BJ (cell line): Measurements from ENCODE around the gene POLE. TPM values are rescaled to one million over a fixed set of nuclear protein-coding genes. Genes with fewer than 3 reads are reported as not detected.
A peak's percentile ranks its signal among the peaks of the same experiment; 100 is the strongest.

ENCODE experiments used
- CTCF ChIA-PET: fragments of 350-600 bp; formaldehyde crosslinking; extraction: SDS; loops from one replicate; lab custom pipeline; 2021; ENCODE audit warnings: antibody characterized with exemption, inconsistent platforms; lab: Yijun Ruan, JAX
- POLR2A ChIA-PET: fragments of 300-600 bp; sonication (Branson Sonifier 250); formaldehyde crosslinking; extraction: SDS; loops from one replicate; lab custom pipeline; 2021; ENCODE audit warnings: antibody characterized with exemption; lab: Charles Lee
- DNase-seq: peaks from one replicate; pipeline ENCODE4 v3.0.0-alpha.2; 2011; ENCODE audit warnings: low read depth
- H3K27me3 ChIP-seq: 2 replicates; pipeline ENCODE4 v1.6.0; 2011; ENCODE audit warnings: low read length; ENCODE audit not compliant: control insufficient read depth, insufficient read depth
- H3K36me3 ChIP-seq: 2 replicates; pipeline ENCODE4 v1.5.1; 2011; ENCODE audit warnings: low read length; ENCODE audit not compliant: control insufficient read depth, insufficient read depth
- H3K4me3 ChIP-seq: 2 replicates; pipeline ENCODE4 v1.5.1; 2011; ENCODE audit warnings: low read depth, mild to moderate bottlenecking, control low read depth, low read length
- polyA minus RNA-seq: library from RNA; depleted of rRNA, polyadenylated mRNA; stranded (reverse); fragments of >200 nt; gene quantifications from 2 replicates; pipeline ENCODE4 v1.2.3, GENCODE V29; 2011; rRNA and poly(A)+ RNA removed
- polyA plus RNA-seq: library from polyadenylated mRNA; depleted of rRNA; stranded (reverse); fragments of >200 nt; gene quantifications from 2 replicates; pipeline ENCODE4 v1.2.3, GENCODE V29; 2011; rRNA removed
- TF ChIP-seq, protein P1 (sequence below): IDR thresholded peaks from 2 replicates; pipeline ENCODE4 v1.5.1; 2011; ENCODE audit warnings: low read depth, mild to moderate bottlenecking, control low read depth, inconsistent platforms, low read length, moderate library complexity; ENCODE audit not compliant: insufficient read depth

The POLE gene, protein sequence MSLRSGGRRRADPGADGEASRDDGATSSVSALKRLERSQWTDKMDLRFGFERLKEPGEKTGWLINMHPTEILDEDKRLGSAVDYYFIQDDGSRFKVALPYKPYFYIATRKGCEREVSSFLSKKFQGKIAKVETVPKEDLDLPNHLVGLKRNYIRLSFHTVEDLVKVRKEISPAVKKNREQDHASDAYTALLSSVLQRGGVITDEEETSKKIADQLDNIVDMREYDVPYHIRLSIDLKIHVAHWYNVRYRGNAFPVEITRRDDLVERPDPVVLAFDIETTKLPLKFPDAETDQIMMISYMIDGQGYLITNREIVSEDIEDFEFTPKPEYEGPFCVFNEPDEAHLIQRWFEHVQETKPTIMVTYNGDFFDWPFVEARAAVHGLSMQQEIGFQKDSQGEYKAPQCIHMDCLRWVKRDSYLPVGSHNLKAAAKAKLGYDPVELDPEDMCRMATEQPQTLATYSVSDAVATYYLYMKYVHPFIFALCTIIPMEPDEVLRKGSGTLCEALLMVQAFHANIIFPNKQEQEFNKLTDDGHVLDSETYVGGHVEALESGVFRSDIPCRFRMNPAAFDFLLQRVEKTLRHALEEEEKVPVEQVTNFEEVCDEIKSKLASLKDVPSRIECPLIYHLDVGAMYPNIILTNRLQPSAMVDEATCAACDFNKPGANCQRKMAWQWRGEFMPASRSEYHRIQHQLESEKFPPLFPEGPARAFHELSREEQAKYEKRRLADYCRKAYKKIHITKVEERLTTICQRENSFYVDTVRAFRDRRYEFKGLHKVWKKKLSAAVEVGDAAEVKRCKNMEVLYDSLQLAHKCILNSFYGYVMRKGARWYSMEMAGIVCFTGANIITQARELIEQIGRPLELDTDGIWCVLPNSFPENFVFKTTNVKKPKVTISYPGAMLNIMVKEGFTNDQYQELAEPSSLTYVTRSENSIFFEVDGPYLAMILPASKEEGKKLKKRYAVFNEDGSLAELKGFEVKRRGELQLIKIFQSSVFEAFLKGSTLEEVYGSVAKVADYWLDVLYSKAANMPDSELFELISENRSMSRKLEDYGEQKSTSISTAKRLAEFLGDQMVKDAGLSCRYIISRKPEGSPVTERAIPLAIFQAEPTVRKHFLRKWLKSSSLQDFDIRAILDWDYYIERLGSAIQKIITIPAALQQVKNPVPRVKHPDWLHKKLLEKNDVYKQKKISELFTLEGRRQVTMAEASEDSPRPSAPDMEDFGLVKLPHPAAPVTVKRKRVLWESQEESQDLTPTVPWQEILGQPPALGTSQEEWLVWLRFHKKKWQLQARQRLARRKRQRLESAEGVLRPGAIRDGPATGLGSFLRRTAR (N-terminal part only)
- polyA plus RNA-seq = 9.8 and 17.7 TPM in 2 replicates
- polyA minus RNA-seq = 40.5 and 42.1 TPM in 2 replicates

- ChIA-PET POLR2A (no interaction called here), CTCF (no interaction called here)
- Histone ChIP-seq H3K27me3 (no peaks in the 10 kb centered on the region), H3K36me3 (no peaks in the 10 kb centered on the region), H3K4me3 (peak within 1 kb of the TSS; percentile 71)
- TF ChIP-seq, protein P1, sequence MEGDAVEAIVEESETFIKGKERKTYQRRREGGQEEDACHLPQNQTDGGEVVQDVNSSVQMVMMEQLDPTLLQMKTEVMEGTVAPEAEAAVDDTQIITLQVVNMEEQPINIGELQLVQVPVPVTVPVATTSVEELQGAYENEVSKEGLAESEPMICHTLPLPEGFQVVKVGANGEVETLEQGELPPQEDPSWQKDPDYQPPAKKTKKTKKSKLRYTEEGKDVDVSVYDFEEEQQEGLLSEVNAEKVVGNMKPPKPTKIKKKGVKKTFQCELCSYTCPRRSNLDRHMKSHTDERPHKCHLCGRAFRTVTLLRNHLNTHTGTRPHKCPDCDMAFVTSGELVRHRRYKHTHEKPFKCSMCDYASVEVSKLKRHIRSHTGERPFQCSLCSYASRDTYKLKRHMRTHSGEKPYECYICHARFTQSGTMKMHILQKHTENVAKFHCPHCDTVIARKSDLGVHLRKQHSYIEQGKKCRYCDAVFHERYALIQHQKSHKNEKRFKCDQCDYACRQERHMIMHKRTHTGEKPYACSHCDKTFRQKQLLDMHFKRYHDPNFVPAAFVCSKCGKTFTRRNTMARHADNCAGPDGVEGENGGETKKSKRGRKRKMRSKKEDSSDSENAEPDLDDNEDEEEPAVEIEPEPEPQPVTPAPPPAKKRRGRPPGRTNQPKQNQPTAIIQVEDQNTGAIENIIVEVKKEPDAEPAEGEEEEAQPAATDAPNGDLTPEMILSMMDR = no peak
- DNase-seq = peak; percentile 45
These were observed at the start of gene POLE, which contains the start of gene PXMP2 for GRCh38 chr12:132687211-132688164. Gene POLE (minus strand): TSS chr12:132687342. CDS start chr12:132687315, 27 bp downstream. Gene PXMP2 (plus strand): TSS chr12:132687587. CDS start chr12:132687671, 84 bp downstream.

GRCh38 chr12:132736913-132737312, 49.8 kb upstream of the POLE start:
- TF ChIP-seq, protein P1 = no peak
- Histone ChIP-seq H3K36me3 (peaks cover 47% of the 10 kb centered on the region), H3K27me3 (no peaks in the 10 kb centered on the region), H3K4me3 (no peak overlapping the region)
- POLR2A ChIA-PET = no interaction called here
- no peak for DNase-seq
- CTCF ChIA-PET = no interaction called here

- Histone ChIP-seq H3K4me3 (no peak overlapping the region), H3K27me3 (no peaks in the 10 kb centered on the region), H3K36me3 (peaks cover 48% of the 10 kb centered on the region)
- CTCF ChIA-PET = no interaction called here
- no peak for DNase-seq
- TF ChIP-seq, protein P1 = no peak
- POLR2A ChIA-PET = no interaction called here
These were observed 49.2 kb upstream of the POLE start for GRCh38 chr12:132736378-132736777.

- no peak overlapping the region for H3K4me3 ChIP-seq
- POLR2A ChIA-PET = no interaction called here
- no peak for DNase-seq
- CTCF ChIA-PET = no interaction called here
- peaks cover 45% of the 10 kb centered on the region for H3K36me3 ChIP-seq
- TF ChIP-seq, protein P1 = no peak
- H3K27me3 ChIP-seq = no peaks in the 10 kb centered on the region
These were observed 48.4 kb upstream of the POLE start for GRCh38 chr12:132735496-132735895.
